Lung (tissue), 12 donors: ENCODE measurements around the gene IL18BP. TPM values are rescaled to one million over a fixed set of nuclear protein-coding genes. Genes with fewer than 3 reads are reported as not detected.

Source experiments
- ATAC-seq: fragments of 200-7000 bp; cut with Tn5 transposase; one replicate; pipeline ENCODE4 v1.9.1; 2020; ENCODE audit warnings: moderate number of reproducible peaks; ENCODE audit not compliant: insufficient read depth, low FRiP score
- DNase-seq, 3 donors: peaks; one replicate each; pipeline ENCODE4 v3.0.0-alpha.2; 2013 to 2017
- H3K27ac ChIP-seq, 2 donors: one replicate each; pipeline ENCODE4 v1.5.1; 2013; ENCODE audit warnings: mild to moderate bottlenecking in 2 of 2, moderate library complexity in 2 of 2, control low read depth in 1 of 2, inconsistent platforms in 1 of 2, low read depth in 1 of 2, low read length in 1 of 2
- H3K27me3 ChIP-seq, 3 donors: one replicate each; pipeline ENCODE4 v1.5.1; 2013; ENCODE audit warnings: low read length in 2 of 3; ENCODE audit not compliant: control insufficient read depth in 3 of 3, insufficient read depth in 3 of 3
- H3K36me3 ChIP-seq, 4 donors: one replicate each; pipeline ENCODE4 v1.5.1; 2013; ENCODE audit warnings: low read length in 4 of 4, mild to moderate bottlenecking in 1 of 4, moderate library complexity in 1 of 4; ENCODE audit not compliant: control insufficient read depth in 4 of 4, insufficient read depth in 4 of 4
- H3K4me1 ChIP-seq, 5 donors: one replicate each; pipeline ENCODE4 v1.5.1; 2013; ENCODE audit warnings: low read length in 5 of 5, mild to moderate bottlenecking in 2 of 5, moderate library complexity in 1 of 5; ENCODE audit not compliant: control insufficient read depth in 5 of 5, insufficient read depth in 5 of 5
- H3K4me3 ChIP-seq: one replicate; pipeline ENCODE4 v1.5.1; 2013; ENCODE audit warnings: mild to moderate bottlenecking, control low read depth, moderate library complexity
- H3K9ac ChIP-seq, 2 donors: one replicate each; pipeline ENCODE4 v1.5.1; 2013; ENCODE audit warnings: low read length in 2 of 2, control low read depth in 1 of 2; ENCODE audit not compliant: insufficient read depth in 1 of 2
- H3K9me3 ChIP-seq, 4 donors: one replicate each; pipeline ENCODE4 v1.5.1; 2013; ENCODE audit warnings: low read length in 3 of 4, mild to moderate bottlenecking in 1 of 4, moderate library complexity in 1 of 4; ENCODE audit not compliant: control insufficient read depth in 4 of 4, insufficient read depth in 3 of 4
- WGBS, 2 donors: extraction: QIAGEN DNeasy Blood & Tissue Kit; methylation state at CpG; one replicate each; pipeline ENCODE4 v1.1.7; 2013; 5-methylcytosine and 5-hydroxymethylcytosine counted together
- polyA plus RNA-seq, 2 donors: library from polyadenylated mRNA; stranded (reverse); fragments of 200-250 nt; gene quantifications; one replicate each; pipeline ENCODE4 v1.2.1, GENCODE V29; 2013
- total RNA-seq, 2 donors: library from RNA; depleted of rRNA in 1 of 2; stranded (reverse); fragments of >200 nt in 1 of 2; gene quantifications; one replicate each; pipeline ENCODE4 v1.2.1, GENCODE V29; 2014 to 2021
- TF ChIP-seq, protein P1 (sequence below): IDR thresholded peaks from 2 replicates; pipeline ENCODE4 v1.5.1; 2012; ENCODE audit warnings: mild to moderate bottlenecking; ENCODE audit errors: control extremely low read depth, extremely low read depth
- donor health status: control.
- donor health status: control.
- donor health status: Bipolar disorder and iron deficiency.
- donor health status: healthy.
- donor health status: DM: yes; HTN: yes; CAD: no.

IL18BP gene
- total and polyA plus RNA-seq, 4 donors: 8.6 to 38.6 (median 20.1) TPM

DNA sequence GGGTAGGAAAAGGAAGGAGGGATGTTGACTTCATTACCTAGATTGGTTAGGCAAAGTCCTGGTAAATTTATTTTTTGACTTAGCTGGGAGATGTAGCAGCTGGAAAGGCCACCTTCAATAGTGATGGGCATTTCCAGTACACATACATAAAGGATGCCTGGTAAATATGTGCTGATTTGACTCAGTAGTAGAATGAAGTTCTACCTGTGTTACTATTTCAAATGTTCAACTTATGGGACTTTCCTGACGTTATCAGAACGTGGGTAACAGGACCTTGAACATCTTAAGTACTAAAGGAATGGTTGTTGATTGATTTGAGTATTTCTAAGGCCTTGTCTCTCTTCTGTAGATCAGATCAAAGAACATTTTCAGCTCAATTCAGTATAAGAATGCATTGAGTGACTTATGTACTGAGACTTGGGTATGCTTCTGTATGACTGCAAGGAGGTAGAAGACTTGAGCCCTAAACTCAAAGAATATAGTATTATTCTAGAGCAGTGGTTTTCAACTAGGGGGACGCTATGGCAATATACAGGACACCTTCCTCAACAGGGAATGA, 42.7 kb upstream of the IL18BP start:
- TF ChIP-seq, protein P1, sequence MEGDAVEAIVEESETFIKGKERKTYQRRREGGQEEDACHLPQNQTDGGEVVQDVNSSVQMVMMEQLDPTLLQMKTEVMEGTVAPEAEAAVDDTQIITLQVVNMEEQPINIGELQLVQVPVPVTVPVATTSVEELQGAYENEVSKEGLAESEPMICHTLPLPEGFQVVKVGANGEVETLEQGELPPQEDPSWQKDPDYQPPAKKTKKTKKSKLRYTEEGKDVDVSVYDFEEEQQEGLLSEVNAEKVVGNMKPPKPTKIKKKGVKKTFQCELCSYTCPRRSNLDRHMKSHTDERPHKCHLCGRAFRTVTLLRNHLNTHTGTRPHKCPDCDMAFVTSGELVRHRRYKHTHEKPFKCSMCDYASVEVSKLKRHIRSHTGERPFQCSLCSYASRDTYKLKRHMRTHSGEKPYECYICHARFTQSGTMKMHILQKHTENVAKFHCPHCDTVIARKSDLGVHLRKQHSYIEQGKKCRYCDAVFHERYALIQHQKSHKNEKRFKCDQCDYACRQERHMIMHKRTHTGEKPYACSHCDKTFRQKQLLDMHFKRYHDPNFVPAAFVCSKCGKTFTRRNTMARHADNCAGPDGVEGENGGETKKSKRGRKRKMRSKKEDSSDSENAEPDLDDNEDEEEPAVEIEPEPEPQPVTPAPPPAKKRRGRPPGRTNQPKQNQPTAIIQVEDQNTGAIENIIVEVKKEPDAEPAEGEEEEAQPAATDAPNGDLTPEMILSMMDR: no peak
- ATAC-seq (no peak), DNase-seq (no peak)
- Histone ChIP-seq H3K9me3 (peaks cover 0 to 2% (median 0%) of the 10 kb centered on the region in 4 donors), H3K9ac (no peak overlapping the region), H3K4me1 (peaks cover 0 to 5% (median 0%) of the 10 kb centered on the region in 5 donors), H3K27ac (no peak overlapping the region), H3K36me3 (peaks cover 0 to 7% (median 5%) of the 10 kb centered on the region in 4 donors), H3K4me3 (no peak overlapping the region), H3K27me3 (no peaks in the 10 kb centered on the region)
- WGBS, 2 donors: 55 to 63% methylated on average over 3 of the region's 3 CpGs

DNA sequence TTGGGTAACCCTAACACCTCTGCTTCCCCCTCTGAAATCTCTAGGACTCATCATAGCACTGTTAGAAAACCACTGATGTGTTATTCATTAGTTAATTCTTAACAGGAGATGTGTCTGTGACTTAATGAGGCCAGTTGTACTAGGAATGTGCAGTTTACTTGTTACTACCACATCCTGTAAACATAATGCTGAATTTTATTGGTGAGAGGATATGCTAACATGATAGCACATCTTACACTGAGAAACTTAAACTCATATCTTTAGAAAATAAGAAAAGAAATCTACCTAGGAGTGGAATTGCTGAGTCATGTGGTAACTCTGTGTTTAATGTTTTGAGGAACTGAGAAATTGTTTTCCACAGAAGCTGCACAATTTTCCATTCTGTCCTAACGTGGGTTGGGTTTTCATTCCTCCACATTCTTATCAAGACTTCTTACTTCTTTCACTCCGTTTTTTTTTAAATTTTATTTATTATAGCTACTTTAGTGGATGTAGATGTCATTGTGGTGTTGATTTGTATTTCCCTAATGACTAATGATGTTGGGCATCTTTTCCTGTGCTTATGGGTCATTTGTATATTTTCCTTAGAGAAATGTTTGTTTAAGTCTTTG, 36.2 kb upstream of the IL18BP start:
- DNase-seq: no peak

DNA sequence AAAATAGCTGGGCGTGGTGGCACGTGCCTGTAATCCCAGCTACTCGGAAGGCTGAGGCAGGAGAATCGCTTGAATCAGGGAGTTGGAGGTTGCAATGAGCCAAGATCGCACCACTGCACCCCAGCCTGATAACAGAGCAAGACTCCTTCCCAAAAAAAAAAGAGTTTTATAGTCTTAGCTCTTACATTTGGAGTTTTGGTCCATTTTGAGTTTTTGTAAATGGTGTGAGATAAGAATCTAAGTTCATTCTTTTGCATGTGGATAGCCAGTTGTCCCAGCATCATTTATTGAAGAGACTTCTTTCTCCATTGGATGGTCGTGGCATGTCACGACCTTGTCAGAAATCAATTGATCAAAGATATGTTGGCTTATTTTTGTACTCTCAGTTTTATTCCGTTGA, 35.2 kb upstream of the IL18BP start:
- no peak overlapping the region for H3K9ac ChIP-seq
- no peaks in the 10 kb centered on the region for H3K4me1 ChIP-seq
- DNase-seq (no peak), ATAC-seq (no peak)
- WGBS, 2 donors: 97% methylated on average over 8 of the region's 8 CpGs
- peaks cover 4 to 23% (median 18%) of the 10 kb centered on the region in 4 donors for H3K36me3 ChIP-seq
- H3K27me3 ChIP-seq: no peaks in the 10 kb centered on the region
- TF ChIP-seq, protein P1: no peak
- no peak overlapping the region for H3K4me3 ChIP-seq
- H3K9me3 ChIP-seq: peaks cover 0 to 2% (median 0%) of the 10 kb centered on the region in 4 donors
- no peak overlapping the region for H3K27ac ChIP-seq

More for the DNA sequence above, 36.2 kb upstream of the IL18BP start:
- peaks cover 0 to 2% (median 0%) of the 10 kb centered on the region in 4 donors for H3K9me3 ChIP-seq
- H3K36me3 ChIP-seq: peaks cover 4 to 23% (median 17%) of the 10 kb centered on the region in 4 donors
- no peak overlapping the region for H3K27ac ChIP-seq
- no peaks in the 10 kb centered on the region for H3K4me1 ChIP-seq
- 19 to 36% methylated on average over 2 of the region's 2 CpGs for WGBS, 2 donors
- no peaks in the 10 kb centered on the region for H3K27me3 ChIP-seq
- TF ChIP-seq, protein P1: no peak
- H3K9ac ChIP-seq: no peak overlapping the region
- no peak overlapping the region for H3K4me3 ChIP-seq
- no peak for ATAC-seq
